ENCODE measurements around the gene GATAD1.

DNA sequence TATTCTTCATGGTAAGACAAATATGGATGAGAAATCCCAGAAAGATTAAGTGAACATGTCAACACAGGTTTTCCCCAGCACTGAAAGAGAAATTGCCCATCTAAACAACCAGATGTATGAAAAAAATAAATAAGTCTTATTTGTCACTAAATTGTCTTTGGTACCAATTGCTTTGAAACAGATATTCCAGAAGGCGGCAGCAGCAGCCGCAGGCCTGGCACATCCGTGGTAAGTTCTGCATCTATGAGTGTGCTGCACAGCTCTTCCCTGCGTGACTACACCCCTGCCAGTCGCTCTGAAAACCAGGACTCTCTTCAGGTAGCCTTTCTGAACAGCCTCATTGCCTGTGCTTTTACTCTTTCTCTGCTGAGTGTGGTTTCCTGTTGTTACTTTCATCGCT lies 49.7 kb upstream of the GATAD1 start:
- TF ChIP-seq EZH2phosphoT487 (IDR thresholded peaks at IDR 0.05; ENCODE audit: insufficient read depth, low read depth) (no peak), EZH2 (IDR thresholded peaks at IDR 0.05; ENCODE audit: insufficient read depth, poor library complexity, severe bottlenecking) (no peak)

Measured in GM23248 (cell line).